ENCODE data around the gene APH1A. TPM values are rescaled to one million over a fixed set of nuclear protein-coding genes. Genes with fewer than 3 reads are reported as not detected.
A peak's percentile ranks its signal among the peaks of the same experiment; 100 is the strongest.

The APH1A gene
- total and polyA plus RNA-seq, 10 of the 15 experiments (the other 5 are each of a cell fraction or from before 2014, with no cell fraction given): 6.7 to 130 (median 87.7) TPM

DNA sequence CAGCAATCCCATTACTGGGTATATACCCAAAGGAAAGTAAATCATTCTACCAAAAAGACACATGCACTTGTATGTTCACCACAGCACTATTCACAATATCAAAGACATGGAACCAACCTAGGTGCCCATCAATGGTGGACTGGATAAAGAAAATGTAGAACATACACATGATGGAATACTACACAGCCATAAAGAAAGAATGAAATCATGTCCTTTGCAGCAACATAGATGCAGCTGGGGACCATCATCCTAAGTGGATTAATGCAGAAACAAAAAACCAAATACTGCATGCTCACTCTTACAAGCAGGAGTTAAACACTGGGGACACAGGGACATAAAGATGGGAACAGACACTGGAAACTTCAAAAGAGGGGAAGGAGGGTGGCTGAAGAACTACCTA lies 41.6 kb downstream of the APH1A start (continued):
- TF ChIP-seq ZNF687 (IDR thresholded peaks at IDR 0.05): no peak

- intact Hi-C loops (cut with micrococcal nuclease; ENCODE audit: unreplicated experiment) (no loop called here), in situ Hi-C loops (cut with MboI) (no loop called here)
- no peaks in the 10 kb centered on the region for H3K9me3 ChIP-seq (replicated peaks; ENCODE audit: control insufficient read depth, insufficient read depth, low read length)
- H3K4me1 ChIP-seq (ENCODE audit: control insufficient read depth, insufficient read depth, low read length): no peaks in the 10 kb centered on the region; the same call in 1 of the 2 replicates
- SMC1A ChIA-PET (ENCODE audit: uncharacterized antibody, unreplicated experiment): interaction anchor here (0.6 kb wide), 2 partner anchors 18 to 293 kb away, joined by 3 to 4 read pairs; no protein-coding TSS in a partner anchor
- 68% methylated on average over 2 of the region's 2 CpGs for WGBS (ENCODE audit: insufficient coverage, insufficient replicate concordance, low lambda C conversion rate, missing lambda C conversion rate)
- H3K36me3 ChIP-seq (ENCODE audit: control insufficient read depth in 2 of 2, insufficient read depth in 2 of 2, low read length in 1 of 2): peaks cover 7 to 39% of the 10 kb centered on the region in 2 experiments
- H3K27ac ChIP-seq (ENCODE audit: control insufficient read depth, insufficient read depth): no peak overlapping the region; the same call in 1 of the 2 replicates
- H4K20me1 ChIP-seq (ENCODE audit: control insufficient read depth, insufficient read depth): no peaks in the 10 kb centered on the region
- RAD21 ChIA-PET (ENCODE audit: unreplicated experiment): interaction anchor here (1.2 kb wide), 1 partner anchor 153 kb away, joined by 4 read pairs; no protein-coding TSS in a partner anchor
- no peak overlapping the region for H3K4me3 ChIP-seq
- TF ChIP-seq EGR1 (IDR thresholded peaks at IDR 0.05; ENCODE audit: borderline replicate concordance in 1 of 2, low read depth in 2 of 2, low read length in 2 of 2): no peak
- no peak for TF ChIP-seq HSF1 (IDR thresholded peaks at IDR 0.05; ENCODE audit: low read depth, low read length)
- no peak for TF ChIP-seq ZBED1 (IDR thresholded peaks at IDR 0.05; ENCODE audit: borderline replicate concordance)
- TF ChIP-seq HCFC1 (IDR thresholded peaks at IDR 0.05; ENCODE audit: low read length): no peak
- no peak for TF ChIP-seq CBFB (IDR thresholded peaks at IDR 0.05; ENCODE audit: low read depth)
- no peak for TF ChIP-seq SPI1 (IDR thresholded peaks at IDR 0.05; ENCODE audit: borderline replicate concordance, insufficient read depth, low read depth, low read length)
- no peak for TF ChIP-seq LARP7 (IDR thresholded peaks at IDR 0.05)
- DNase-seq (ENCODE audit: low read depth, low spot score) (no peak), ATAC-seq (no peak), FAIRE-seq (peak; percentile 35)
- H3K27me3 ChIP-seq (replicated peaks in 1 of 2; ENCODE audit: control insufficient read depth in 2 of 2, insufficient read depth in 2 of 2, low read length in 1 of 2): no peaks in the 10 kb centered on the region
- peaks cover 14% of the 10 kb centered on the region for H3K79me2 ChIP-seq (ENCODE audit: control insufficient read depth, insufficient read depth, low read length)
- no peak overlapping the region for H3K4me2 ChIP-seq (ENCODE audit: control insufficient read depth, insufficient read depth)
- POLR2A ChIA-PET: interaction anchor here (0.6 kb wide), 1 partner anchor 302 kb away, joined by 4 read pairs; no protein-coding TSS in a partner anchor
- BruUV-seq (replicated peaks): TSS peak; percentile 27
- H2AFZ ChIP-seq (ENCODE audit: control insufficient read depth, low read depth, low read length): no peak overlapping the region
- no peak overlapping the region for H3K9ac ChIP-seq (ENCODE audit: control insufficient read depth, insufficient read depth, low read length)
- CTCF ChIA-PET: interaction anchor here (0.6 to 1.0 kb wide), 3 partner anchors 55 to 154 kb away, joined by 3 read pairs; no protein-coding TSS in a partner anchor
Observed at GRCh38 chr1:150226486-150226885, 42.3 kb downstream of the APH1A start.
